ENCODE data around the gene TMEM134. TPM values are rescaled to one million over a fixed set of nuclear protein-coding genes. Genes with fewer than 3 reads are reported as not detected.
"Not testable (repeated sequence)": the region's sequence is repeated elsewhere in the genome, so short reads cannot be mapped to it uniquely, and the experiment has no call there.

The TMEM134 gene
- 45.6 and 47.5 TPM in 2 replicates for total RNA-seq (2014; rRNA removed)
- 68.9 TPM for polyA plus RNA-seq (2012)

GRCh38 chr11:67468759-67469507, at the start of gene TMEM134:
Gene TMEM134 (minus strand): TSS chr11:67469251. CDS start chr11:67469192, 59 bp downstream.
- DNase-seq (ENCODE audit: low read depth), result peak; percentile 86

- no peak for DNase-seq (ENCODE audit: low read depth)
These were observed 48.9 kb upstream of the TMEM134 start for GRCh38 chr11:67517784-67518552.

- DNase-seq (ENCODE audit: low read depth), result no peak
These were observed 47.8 kb upstream of the TMEM134 start for GRCh38 chr11:67516806-67517205.

GRCh38 chr11:67514116-67514515, 45.1 kb upstream of the TMEM134 start:
- DNase-seq (ENCODE audit: low read depth), result no peak

DNA sequence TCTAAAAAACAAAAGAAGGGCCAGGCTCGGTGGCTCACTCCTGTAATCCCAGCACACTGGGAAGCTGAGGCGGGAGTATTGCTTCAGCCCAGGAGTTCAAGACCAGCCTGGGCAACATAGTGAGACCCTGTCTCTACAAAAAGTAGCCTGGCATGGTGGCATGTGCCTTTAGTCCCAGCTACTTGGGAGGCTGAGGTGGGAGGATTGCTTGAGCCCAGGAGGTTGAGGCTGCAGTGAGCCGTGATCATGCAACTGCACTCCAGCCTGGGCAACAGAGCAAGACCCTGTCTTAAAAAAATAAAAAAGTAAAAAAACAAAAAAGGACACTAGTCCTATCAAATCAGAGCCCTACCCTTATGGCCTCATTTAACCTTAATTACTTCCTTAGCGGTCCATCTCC, 42.5 kb upstream of the TMEM134 start:
- not testable (repeated sequence) for DNase-seq (ENCODE audit: low read depth)

- DNase-seq (ENCODE audit: low read depth), result peak; percentile 6
These were observed 40.9 kb upstream of the TMEM134 start for GRCh38 chr11:67510023-67510345.

DNA sequence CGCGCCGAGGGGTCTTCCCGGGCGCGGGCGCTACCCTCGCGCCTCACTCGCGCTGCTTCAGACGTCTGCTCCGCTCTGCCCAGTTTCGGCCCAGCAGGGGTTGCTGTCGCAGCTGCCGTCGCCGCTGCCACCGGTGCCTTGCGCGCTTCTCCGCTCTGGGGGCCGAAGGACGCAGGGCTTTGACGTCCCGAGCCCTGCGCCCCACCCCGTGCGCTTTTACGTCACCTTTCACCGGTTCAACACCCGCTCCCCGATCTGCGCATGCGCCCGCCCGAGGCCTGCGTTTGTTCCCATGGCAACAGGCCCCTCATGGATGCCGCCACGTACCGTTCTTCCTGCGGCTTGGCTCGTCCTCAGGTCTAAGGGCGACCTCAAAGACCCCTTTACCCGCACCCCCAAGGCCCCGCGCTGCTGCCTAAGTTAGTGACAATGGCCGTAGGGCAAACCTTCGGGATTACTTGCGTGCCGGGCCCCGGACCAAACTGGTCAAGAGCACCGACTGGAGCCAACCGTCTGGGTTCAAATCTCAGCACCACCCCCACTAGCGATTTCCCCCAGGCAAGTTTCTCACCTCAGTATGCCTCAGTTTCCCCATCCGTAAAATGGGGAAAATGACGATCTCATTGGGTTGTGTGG, 39.6 kb upstream of the TMEM134 start:
- DNase-seq (ENCODE audit: low read depth), result peak; percentile 92

DNA sequence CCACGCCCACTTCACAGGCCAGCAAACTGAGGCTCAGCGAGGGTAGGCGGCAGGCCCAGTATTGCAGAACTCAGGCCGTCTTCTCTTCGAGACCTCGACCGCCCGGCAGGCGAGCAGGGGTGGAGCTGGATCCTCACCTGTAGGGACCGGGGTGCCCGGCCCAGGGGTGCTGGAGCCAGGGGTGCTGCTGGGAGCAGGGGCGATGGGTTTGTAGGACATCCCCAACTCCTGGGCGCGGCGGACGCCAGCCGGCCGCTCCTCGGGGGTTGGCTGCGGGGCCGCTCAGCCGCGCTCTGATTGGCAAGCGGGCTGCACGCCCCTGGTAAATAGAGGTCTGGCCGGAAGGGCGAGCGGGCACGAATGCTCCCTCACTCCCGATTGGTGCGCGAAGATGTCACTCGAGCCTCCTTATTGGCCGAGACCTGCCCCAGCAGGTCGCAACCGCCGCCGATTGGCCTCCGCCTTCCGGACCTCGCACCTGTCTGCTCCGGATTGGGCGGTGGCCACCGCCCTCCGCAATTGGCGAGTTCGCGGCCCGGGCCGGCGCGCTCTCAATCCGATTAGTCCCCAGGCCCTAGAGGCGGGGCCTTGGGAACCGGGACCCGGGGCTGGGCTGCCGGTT, 38.9 kb upstream of the TMEM134 start, which contains the start of gene CDK2AP2:
Gene CDK2AP2, minus strand, starts transcription at position 299 of the 622 bp plus-strand sequence. Its CDS starts 80 bp downstream, at position 219.
- DNase-seq (ENCODE audit: low read depth), result peak; percentile 99

GRCh38 chr11:67507242-67507863, 38.3 kb upstream of the TMEM134 start:
- no peak for DNase-seq (ENCODE audit: low read depth)

DNA sequence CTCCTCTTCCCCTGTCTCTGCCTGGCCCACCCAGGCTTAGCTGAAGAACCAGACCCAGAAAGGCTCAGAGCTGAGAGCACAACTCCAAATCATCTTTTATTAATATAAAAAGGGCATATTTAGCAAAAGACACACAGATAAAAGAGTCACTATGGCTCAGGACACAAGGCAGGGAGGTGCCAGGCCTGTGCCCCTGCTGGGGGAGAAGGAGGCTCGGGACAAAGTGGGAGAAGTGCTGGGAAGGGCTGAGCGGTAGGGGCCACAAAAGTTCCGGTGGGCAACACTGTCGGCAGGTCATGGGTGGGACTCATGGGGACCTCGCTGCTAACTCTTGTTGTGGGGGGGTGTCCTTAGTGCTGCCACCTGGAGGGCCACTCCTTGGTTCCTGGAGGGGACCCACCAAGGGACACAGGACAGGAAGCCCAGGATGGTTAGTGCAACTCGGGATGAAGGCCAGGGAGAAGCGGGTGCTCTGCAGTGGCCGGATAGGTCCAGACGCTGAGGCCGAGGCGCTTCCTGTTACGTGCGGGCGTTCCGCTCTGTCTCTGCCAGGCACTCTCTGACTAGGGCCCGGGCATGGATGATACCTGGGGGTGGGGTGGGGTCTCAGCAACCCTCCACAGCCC, 37.5 kb upstream of the TMEM134 start:
- no peak for DNase-seq (ENCODE audit: low read depth)

DNA sequence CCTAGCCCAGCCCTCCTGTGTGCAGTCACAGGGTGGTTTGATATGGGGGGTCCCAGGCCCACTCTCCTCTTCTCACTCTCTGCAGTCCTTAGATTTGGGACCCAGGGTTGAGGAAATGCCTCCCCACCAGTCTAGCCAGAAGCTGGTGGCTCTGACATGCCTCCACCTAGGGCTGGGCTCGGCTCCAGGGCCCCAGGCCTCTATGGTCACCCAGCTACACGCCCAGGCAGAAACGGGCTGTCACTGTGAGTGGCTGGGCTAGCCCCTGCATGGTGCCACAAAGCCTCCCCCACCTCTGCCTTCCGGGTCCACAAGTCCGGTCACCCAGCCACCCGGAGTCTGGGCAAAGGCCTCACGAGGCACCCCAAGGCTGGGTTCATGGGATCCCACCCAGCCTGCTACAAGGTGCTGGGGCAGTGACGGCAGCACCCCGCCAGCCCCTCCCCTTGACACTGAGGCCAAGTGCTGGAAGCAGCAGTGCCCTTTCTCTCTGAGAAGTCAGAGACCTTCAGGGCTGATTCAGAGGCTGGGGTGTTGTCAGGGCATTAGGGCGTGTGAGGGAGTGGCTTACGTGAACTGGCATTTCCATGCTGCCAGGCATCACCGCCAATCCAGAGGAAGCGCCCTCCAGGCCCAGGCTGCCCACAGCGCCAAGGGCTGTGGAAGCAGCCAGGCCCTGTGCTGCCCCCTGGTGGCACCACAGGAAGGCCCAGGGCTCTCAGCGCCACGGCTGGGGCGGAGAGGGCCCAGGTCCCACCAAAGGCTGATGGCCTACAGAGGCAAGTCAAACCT, 36.8 kb upstream of the TMEM134 start:
- DNase-seq (ENCODE audit: low read depth), result peak; percentile 97

DNA sequence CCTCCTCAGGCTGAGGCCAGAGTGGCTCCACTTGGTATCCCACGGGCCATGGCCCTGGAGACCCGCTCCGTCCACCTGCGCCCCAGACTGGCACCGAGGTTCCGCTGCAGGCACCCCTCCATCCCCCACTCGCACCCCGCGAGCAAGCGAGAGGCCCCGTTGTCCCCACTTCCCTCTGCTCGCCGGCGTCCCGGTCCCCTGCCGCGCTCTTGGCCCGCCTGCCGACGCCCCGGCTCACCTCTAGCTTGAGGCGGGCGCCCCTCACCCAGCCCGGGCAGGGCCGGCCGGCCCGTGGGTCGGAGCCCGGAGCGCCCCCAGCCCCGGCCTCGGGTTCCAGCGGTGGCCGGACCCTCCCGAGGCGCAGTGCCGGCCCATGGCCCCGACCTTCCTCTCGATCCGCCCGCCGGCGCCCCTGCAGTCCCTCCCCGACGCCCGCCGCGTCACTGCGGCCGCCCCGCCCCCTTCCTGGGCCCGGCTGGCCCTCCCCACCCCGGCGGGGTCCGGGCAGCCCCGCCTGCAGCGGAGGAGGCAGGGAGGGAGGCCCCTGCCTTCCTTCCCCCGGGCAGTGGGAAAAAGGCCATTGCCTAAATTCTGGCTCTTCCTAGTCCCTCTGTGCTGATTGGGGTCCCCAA, 36.0 kb upstream of the TMEM134 start, which contains the start of gene PITPNM1:
Gene PITPNM1, minus strand, starts transcription at position 414 of the 632 bp plus-strand sequence. CDS start 1,183 bp downstream, outside the sequence.
- peak; percentile 35 for DNase-seq (ENCODE audit: low read depth)

- peak; percentile 8 for DNase-seq (ENCODE audit: low read depth)
These were observed 35.2 kb upstream of the TMEM134 start for GRCh38 chr11:67504005-67504949.

GRCh38 chr11:67503119-67504004, 34.3 kb upstream of the TMEM134 start:
- DNase-seq (ENCODE audit: low read depth), result no peak

DNA sequence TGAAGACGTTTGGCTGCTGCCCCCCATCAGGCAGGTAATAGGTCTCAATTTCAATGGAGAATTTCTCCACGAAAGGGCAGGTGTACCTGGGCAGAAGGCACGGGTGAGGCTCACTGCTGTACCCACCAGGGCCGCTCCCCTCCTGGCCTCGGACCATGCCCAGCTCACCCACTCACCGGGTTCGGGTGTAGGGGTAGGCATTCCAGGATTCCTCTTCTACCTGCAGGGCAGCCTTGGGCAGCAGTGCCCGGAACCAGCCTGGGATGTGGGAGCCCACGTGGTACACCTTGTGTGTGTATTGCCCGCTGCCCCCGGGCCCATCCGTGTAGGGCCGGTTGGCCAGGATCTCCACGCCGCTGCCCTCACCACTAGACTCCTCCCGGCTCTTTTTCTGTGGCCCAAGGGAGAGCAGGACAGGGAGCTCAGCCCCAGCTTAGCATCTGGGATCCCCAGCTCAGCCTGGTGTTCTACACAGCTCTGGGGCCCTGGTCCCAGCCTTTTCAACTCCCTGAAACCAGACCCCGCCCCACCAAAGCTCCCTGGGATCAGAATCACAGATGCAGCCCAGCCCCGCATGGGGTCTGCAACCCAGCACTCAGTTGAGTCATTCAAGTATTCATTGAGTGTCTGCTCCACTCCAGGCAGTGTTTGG, 33.4 kb upstream of the TMEM134 start:
- no peak for DNase-seq (ENCODE audit: low read depth)

DNA sequence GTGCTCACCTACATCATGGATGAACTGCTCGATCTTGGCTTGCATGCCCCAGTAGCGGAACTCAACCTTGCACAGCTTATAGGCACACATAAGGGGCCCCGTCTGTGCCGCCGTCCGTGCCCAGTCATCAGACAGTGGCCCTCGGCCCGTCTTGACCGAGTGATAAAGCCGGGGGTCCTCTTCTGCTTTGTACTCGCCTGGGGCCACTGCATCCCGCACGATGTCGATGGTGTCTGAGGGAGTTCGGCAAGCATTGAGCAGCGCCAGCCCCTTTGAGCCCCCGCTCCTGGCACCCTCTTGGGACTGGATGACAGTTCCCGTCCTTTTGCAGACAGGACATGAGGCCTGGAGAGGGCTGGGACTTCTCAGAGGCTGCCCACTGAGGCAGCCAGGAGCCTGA, 32.8 kb upstream of the TMEM134 start:
- no peak for DNase-seq (ENCODE audit: low read depth)
